ENCODE results near the gene INO80D.
"Not testable (repeated sequence)": the region's sequence is repeated elsewhere in the genome, so short reads cannot be mapped to it uniquely, and the experiment has no call there.

Gene INO80D, protein sequence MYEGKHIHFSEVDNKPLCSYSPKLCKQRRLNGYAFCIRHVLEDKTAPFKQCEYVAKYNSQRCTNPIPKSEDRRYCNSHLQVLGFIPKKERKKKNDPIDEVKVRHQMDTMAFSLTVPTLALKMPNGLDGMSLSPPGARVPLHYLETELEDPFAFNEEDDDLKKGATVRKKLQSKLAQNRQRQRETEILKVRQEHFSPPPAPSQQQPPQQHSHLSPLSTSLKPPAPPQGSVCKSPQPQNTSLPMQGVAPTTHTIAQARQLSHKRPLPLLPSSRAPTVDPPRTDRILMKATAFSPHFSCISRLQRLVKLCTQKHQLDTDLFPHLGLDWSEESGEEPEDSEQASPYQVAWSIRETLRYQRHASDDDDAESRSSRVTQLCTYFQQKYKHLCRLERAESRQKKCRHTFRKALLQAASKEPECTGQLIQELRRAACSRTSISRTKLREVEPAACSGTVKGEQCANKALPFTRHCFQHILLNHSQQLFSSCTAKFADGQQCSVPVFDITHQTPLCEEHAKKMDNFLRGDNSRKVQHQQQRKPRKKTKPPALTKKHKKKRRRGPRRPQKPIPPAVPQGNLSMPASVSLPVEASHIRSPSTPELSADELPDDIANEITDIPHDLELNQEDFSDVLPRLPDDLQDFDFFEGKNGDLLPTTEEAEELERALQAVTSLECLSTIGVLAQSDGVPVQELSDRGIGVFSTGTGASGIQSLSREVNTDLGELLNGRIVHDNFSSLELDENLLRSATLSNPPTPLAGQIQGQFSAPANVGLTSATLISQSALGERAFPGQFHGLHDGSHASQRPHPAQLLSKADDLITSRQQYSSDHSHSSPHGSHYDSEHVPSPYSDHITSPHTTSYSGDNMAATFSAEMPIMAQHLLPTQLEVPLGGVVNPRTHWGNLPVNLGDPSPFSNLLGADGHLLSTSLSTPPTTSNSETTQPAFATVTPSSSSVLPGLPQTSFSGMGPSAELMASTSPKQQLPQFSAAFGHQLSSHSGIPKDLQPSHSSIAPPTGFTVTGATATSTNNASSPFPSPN

DNA sequence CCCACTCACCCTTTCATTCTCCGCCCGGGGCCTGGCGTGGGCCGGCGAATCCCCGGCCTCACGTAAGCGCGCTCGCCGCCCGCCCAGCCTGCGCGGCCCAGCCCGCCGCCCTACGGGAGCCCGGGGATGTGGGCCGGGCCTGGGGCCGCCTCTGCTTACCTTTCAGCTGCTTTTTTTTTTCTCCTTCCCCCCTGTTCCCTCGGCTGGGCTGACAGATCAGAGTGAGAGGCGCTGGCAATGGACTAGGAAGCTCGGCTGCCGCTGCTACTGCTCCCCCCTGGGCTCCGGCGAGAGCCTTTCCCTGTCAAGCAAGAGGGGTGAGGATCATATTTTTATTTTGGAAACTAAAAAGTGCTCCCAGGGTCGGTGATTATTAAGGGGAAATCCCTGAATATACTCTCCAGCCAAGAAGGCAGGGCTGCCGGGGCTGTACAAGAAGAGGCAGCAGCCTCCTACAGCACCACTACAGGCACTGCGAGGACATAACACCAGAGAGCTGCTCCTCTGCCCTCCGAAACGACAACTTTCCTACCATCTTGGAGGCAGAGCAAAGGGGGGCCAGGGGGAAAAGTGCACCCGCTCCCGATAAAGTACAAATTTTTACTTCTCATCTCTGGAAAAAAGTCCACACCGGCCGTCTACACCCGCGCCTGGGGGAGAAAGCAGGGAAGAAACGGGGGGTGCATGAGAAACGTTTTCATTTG is at the start of gene INO80D:
TSS of gene INO80D (minus strand) at position 433 of the 704 bp plus-strand sequence. CDS start 23,158 bp downstream, outside the sequence.
- peak; percentile 86 for FAIRE-seq

DNA sequence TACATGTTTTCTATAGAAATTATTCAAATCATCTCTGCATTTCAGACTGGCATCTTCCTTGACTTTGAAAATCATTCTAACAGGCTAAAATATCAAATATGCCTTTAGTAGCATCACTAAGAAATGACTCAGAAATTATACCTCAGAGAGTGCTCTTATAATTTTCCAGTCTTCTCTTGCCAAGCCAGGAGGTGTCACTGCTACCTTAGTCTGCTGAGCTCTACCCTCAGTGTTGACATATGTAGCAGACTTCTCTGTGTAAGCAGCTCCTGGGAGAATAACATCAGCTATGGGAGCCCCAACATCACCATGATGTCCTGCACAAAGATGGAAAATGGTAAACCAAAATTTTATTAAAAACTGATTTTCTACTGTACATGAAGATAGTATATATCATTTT is 41.7 kb upstream of the INO80D start:
- FAIRE-seq = no peak

DNA sequence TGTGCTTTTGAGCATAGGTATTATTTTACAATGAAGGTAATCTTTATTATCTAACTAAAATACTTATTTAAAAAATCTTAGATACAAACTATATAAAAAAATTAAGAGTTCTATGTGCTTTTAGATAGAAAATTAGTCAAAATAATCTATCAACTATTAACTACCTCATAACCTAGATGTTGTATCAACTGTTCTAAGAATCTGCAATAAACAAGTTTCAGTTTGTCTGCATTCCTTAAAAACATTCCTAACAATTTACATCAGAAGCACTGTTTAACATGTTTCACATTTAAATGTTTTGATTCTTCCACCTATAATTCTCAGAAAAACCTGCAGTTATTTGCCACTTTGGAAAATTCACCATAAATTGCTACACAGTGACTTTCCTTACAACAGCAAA is 39.9 kb upstream of the INO80D start:
- peak; percentile 52 for FAIRE-seq

DNA sequence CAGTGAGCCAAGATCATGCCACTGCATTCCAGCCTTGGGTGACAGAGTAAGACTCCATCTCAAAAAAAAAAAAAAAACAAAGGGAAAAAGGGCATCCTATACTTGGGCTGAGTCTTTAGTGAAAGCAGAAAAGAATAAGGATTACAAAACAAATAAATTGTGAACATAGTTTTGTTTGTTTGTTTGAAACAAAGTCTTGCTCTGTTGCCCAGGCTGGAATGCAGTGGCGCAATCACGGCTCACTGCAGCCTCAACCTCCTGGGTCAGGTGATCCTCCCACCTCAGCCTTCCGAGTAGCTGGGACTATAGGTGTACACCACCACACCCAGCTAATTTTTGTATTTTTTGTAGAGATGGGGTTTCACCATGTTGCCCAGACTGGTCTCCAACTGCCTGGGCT is 36.6 kb upstream of the INO80D start:
- FAIRE-seq = not testable (repeated sequence)

DNA sequence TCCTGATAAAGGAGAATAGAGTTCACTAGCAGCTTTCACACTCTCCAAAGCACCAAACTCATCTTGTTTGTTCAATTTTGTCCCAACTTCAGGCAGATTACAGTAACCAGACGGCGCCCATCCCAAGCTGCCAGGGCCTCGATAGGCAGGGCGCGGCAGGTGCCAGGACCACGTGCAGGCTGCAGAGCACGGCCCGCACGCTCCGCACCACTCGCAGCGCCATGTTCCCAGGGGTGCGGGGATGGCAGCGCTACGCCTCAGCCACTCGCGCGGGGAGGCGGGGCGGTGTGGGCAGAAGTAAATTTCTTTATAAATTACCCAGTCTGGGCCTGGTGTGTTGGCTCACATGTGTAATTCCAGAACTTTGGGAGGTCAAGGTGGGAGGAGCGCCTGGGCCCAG is 30.3 kb upstream of the INO80D start:
- FAIRE-seq = no peak

DNA sequence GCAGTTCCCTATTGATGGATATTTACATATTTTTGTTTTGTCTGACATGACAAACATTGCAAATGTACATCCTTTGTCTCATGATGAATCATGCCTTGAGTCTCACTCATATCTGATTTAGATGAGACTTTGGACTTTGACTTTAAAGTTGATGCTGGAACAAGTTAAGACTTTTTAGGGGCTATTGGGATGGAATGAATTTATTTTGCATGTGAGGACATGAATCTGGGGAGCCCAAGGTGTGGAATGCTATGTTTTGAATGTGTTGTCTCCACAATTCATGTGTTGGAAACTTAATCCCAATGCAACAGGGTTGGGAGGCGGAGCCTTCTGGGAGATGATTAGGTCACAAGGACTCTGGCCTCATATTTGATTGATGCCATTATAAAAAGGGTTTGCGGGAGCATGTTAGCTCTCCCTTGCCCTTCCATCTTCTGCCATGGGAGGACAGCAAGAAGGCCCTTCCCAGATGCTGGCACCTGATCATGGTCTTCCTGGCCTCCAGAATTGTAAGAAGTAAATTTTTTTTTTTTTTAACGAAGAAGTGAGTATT is 29.1 kb upstream of the INO80D start:
- FAIRE-seq = no peak

DNA sequence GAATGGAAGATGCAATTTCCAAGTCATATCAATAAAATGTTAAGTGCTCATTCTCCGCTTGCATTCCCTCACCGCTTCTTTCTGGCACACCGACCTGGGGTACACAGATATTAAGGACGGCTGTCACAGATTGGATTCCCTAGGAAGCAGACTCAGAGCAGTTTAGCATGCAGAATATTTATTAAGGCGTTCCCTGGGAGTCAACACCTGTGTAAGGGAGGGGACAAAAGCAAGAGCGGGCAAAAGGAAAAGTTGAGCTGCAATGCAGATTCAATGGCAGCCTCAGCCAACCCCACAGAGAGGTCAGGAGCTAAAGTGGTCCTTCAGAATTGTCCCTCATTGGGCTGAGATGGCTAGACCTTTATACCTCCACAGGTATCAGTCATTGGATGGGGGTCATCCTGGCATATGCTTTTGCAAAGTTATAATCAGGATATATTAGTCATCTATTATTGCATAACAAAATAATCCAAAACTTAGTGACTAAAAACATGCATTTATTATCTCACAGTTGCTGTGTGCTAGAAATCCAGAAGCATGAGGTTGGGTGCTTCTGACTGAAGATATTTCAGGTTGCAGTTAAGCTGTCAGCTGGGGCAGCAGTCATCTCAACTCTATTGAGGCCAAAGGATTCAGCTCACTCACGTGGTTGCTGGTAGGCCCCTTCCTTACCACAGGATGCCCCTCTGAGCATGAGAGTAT is 27.0 kb upstream of the INO80D start:
- FAIRE-seq = no peak

DNA sequence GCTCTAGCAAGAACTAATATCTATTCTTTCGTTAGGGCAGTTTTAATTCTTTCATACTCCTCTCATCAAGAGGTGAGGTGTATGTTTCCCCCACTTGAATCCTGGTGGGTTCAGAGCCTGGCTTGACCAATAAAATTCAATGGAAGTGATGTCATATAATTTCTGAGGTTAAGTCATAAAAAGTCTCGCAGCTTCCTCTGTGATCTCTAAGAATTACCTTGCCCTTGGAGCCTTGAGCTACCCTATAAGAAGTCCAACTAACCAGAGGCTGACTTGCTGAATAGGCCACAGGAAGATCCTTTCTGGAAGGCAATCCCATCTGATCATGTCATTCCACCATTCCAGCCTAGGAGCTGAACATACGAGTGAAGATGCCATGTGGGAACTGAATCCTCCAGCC is 26.1 kb upstream of the INO80D start:
- FAIRE-seq = no peak

DNA sequence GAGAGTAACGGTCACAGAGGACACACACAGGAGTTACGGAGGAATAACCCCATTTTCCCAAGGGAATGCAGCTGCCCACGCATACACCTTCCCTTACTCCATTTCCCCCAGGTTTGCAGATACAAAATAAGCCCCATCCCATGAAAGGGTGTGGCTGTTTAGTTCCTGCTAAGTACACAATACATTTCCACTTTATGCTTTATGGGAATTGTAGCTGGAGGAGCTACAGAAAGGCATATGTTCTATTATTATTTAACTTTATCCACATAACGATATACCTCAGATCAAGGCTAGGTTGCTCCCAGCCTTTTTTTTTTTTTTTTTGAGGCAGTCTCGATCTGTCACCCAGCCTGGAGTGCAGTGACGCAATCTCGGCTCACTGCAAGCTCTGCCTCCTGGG is 22.7 kb upstream of the INO80D start:
- FAIRE-seq = no peak

DNA sequence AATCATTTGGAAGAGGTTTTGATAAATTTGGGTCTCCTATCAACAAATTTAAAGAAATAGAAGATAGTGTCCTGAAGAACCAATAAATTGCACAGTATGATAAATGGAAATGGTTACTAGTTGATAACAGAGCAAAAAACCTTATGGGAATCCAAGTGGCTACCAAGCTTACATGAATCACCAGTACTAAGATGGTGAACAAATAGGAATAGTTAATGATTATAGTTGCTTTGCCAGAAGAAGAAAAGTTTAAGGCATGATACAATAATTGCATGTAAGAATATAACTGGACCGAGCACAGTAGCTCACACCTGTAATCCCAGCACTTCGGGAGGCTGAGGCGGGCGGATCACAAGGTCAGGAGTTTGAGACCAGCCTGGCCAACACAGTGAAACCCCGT is 19.6 kb upstream of the INO80D start:
- FAIRE-seq = no peak

DNA sequence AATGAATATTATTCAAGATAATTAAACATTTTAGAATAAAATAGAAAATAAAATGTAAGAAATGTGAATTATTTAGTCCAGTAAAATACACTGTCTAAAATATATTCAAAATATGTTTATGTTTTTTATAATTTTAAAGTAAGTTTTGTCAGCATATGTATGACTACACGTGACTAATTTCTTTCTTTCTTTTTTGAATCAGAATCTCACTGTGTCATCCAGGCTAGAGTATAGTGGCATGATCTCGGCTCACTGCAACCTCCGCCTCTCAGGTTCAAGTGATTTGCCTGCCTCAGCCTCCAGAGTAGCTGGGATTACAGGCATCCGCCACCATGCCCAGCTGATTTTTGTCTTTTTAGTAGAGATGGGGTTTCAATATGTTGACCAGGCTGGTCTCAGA is 19.1 kb upstream of the INO80D start:
- FAIRE-seq = peak; percentile 32

DNA sequence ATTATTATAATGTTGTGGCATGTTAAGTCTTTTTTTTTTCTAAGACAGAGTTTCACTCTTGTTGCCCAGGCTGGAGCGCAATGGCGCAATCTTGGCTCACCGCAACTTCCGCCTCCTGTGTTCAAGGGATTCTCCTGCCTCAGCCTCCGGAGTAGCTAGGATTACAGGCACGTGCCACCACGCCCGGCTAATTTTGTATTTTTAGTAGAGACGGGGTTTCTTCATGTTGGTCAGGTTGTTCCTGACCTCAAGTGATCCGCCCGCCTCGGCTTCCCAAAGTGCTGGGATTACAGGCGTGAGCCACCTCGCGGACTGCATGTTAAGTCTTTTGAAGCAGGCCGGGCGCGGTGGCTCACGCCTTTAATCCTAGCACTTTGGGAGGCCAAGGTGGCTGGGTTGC is 12.9 kb upstream of the INO80D start:
- FAIRE-seq = not testable (repeated sequence)

DNA sequence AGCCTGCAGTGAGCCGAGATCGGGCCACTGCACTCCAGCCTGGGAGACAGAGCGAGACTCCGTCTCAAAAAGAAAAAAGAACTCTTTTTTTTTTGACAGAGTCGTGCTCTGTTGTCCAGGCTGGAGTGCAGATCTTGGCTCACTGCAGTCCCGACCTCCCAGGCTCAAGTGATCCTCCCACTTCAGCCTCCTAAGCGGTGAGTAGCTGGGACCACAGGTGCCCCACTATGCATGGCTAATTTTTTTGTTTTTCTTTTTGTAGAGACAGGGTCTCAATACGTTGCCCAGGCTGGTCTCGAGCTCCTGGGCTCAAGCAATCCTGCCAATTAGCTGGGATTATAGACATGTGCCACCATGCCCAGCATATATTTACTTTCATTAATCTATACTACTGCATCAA is 12.5 kb upstream of the INO80D start:
- no peak for FAIRE-seq

DNA sequence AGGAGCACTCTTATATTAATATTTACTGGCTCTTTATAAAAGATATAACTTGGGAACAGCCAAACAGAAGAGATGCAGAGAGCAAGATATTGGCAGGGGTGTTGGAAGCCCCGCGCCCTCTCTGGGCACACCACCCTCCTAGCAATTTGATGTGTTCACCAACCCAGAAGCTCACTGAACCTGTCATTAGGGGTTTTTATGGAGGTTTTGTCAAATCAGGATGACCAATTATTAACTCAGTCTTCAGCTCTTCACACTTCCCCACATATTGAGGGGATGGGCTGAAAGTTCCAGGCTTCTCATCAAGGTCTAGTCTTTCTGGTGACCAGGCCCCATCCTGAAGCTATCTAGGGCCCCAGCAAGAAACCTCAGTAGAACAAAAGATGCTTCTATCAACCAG is 10.9 kb upstream of the INO80D start:
- no peak for FAIRE-seq

DNA sequence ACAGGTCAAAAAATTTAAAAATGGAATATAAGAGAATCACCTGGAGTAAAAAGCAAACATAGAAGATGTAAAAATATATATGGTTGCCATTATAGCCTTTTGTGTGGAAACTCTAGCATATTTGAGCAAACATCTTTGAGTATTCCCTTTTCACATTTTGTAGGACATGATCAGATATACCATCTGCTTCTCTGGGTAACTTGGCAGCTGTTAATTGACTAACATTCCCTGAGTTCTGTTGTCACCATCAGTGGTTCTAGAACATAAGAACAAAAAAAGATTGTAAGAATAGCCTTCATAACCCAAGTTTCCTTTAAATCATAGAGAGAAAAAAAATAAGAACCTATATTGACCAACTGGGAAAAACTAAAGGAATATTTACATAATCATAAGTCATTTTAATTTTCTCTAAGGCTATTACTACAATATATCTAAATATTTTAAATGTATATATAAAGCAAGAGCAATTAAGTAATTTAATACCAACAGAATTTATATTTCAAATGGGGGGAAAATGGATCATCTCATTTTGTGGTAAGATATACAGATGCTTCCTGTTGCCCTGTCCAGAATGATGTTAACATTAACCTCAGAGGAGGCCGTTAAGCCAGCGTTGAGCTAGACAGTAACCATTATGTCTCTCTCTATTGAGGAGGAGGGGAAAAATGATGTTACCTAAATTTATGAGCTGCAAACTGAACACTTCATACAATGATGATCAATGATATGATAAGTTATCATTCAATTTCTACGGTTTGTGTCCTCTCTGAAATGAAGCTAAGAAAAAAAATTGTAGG is 9.8 kb upstream of the INO80D start:
- FAIRE-seq = no peak

DNA sequence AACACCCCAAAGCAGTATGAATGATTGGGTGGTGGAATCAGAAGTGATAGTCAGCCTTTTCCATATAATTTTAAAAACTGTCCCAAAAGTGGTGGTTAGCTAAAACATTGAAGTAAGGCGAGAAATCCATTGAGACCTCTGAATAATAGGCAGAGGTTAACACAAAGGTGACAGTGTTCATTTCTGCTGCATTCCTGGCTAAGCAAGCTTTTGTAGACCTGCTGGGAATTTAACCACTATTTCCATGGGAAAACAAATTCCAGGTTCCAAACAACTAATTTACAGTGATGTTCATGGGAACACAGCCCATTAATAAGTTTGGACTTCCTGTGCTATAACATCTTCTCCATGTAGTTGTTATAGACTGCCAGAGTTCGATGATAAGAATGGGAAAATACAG is 6.3 kb upstream of the INO80D start:
- no peak for FAIRE-seq

DNA sequence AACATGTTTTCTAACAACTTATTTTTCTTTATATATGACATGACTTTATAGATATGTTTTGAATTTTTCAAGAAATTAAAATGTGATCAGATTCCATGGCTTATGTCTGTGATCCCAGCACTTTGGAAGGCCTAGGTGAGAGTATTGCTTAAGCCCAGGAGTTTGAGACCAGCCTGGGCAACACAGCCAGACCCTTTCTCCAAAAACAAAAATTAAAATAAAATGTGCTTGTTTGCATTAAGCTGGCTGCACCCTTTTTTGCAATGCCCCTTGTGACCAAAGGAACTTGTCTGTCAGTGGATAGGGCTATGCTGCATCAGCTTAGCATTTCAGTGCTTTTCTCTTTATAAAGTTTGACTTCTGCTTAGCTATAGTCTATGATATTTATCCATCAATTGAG is 2.3 kb upstream of the INO80D start:
- FAIRE-seq = no peak

DNA sequence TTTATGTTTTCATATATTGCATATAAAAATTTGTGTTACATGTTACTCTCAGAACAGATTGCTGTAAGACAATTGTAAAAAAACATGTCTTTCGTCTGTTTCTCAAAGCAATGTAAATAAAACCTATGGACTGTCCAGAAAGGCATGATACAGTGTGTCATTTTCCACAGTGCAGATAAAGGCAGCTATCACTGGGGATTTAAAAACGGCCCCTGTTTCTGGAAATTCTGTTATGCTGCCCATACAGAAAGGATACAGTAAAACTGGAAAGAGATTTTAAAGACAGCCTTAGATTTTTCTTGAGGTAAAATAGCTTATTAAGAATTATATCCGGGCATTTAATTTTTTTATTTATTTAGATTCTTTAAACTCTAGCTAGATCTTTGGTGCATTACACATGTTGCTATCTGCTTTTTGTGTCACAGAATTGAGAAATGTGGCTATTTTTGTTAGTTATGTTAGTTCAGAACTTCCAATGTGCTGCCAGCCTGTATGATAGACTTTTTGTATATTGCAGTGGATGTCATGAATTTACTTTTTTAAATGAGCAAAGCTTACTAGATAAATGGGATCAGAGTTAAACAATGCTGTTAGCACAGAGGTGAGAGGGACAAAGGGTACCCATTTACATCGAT is 859 bp upstream of the INO80D start:
- no peak for FAIRE-seq

DNA sequence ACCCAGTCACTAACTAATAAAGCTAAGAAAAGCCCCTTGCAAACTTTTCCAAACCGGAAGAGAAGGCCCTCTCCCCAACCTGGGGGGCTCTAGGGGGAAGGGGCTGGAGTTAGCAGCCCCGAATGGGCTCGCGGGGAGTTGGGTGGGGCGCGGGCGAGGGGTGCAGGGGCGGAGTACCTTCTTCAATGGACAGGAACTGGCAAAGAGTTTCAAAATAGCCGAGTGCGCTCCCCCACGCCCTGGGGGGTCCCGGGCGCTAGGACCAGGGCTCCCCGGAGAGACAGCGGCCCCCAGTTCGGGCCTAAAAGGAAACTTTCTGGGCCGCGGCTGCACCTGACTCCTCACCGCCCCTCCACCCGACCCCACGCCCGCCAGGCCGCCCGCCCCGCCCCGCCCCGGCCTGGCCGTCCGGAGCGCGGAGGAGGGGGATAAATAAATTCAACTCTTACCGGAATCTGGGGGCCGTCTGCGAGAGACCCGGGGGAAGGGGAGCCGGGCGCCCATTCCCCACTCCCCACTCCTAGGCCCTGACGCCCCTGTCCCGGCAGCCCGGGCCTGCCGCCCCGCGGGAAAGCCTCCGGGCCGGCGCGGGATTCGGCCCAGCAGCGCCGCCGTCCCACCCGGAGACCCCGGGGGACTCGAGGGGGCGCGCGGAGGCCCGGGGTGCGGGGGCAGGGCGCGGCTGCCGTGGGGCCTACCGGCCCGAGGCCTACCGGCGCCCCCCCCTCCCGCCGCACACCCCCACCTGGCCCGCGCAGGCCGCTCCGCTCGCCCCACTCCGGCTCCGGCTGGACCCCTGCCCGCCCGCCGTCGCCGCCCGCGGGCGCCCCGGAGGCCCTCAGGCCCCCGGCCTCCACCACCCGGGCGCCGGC is 868 bp downstream of the INO80D start:
- no peak for FAIRE-seq

DNA sequence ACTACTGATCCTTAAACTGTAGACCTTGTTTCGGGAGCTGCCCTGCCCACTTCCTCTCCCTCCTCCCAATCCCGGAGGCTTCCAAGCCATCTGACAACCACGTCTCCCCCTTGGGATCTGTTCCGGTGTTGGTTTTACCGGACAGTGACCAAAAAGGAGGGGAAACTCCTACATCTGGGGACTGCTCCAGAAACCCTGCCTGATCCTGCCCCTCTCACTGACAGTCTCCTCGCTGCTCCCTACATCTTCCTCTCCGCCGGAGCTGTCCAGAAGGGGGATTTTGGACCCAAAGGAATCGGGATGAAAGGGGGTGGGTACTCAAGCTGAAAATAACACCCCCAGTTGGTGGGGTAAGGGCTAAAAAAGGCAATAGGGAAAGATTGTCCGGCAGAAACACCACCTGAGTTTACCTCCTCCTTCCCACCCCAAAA is 1.5 kb downstream of the INO80D start:
- FAIRE-seq = peak; percentile 95
